NB4 (cell line): ENCODE data around the gene RDH13.

Experiments used
- POLR2A ChIP-seq: IDR thresholded peaks from 2 replicates; pipeline ENCODE4 v1.6.1; 2011; ENCODE audit warnings: mild to moderate bottlenecking; ENCODE audit not compliant: insufficient read length; ENCODE audit errors: extremely low read depth
- TF ChIP-seq, protein P1 (sequence below): IDR thresholded peaks from one replicate; pipeline ENCODE4 v1.5.1; 2012; ENCODE audit warnings: low read depth, low read length
- TF ChIP-seq, protein P2 (sequence below): IDR thresholded peaks from 2 replicates; pipeline ENCODE4 v1.6.1; 2011; ENCODE audit warnings: low read depth, low read length

DNA sequence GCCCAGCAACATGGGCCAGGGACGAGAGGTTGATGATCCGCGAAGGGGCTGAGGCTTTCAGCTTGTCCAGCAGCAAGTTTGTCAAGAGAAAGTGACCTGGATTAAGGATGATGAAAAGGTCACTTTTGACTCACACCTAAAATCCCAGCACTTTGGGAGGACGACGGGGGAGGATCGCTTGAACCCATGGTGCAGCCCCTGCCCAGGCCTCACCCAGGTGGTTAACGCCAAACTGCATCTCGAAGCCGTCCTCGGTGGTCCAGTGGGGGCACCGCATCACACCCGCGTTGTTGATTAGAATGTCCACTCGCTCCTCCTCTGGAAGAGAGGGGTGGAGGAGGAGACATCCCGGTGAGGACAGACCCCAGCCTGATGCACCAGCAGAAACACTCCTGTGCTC is 14.5 kb downstream of the RDH13 start:
- TF ChIP-seq, protein P1, sequence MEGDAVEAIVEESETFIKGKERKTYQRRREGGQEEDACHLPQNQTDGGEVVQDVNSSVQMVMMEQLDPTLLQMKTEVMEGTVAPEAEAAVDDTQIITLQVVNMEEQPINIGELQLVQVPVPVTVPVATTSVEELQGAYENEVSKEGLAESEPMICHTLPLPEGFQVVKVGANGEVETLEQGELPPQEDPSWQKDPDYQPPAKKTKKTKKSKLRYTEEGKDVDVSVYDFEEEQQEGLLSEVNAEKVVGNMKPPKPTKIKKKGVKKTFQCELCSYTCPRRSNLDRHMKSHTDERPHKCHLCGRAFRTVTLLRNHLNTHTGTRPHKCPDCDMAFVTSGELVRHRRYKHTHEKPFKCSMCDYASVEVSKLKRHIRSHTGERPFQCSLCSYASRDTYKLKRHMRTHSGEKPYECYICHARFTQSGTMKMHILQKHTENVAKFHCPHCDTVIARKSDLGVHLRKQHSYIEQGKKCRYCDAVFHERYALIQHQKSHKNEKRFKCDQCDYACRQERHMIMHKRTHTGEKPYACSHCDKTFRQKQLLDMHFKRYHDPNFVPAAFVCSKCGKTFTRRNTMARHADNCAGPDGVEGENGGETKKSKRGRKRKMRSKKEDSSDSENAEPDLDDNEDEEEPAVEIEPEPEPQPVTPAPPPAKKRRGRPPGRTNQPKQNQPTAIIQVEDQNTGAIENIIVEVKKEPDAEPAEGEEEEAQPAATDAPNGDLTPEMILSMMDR = no peak
- TF ChIP-seq POLR2A = no peak
- TF ChIP-seq, protein P2, sequence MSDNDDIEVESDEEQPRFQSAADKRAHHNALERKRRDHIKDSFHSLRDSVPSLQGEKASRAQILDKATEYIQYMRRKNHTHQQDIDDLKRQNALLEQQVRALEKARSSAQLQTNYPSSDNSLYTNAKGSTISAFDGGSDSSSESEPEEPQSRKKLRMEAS = no peak
